Sciatic nerve (tissue), 2 donors: ENCODE results near the gene SLC8A3. TPM values are rescaled to one million over a fixed set of nuclear protein-coding genes. Genes with fewer than 3 reads are reported as not detected.

Experiments
- ATAC-seq: fragments of 200-7000 bp; cut with Tn5 transposase; one replicate; pipeline ENCODE4 v1.9.1; 2020; ENCODE audit warnings: mild to moderate bottlenecking, moderate library complexity
- DNase-seq: peaks from one replicate; pipeline ENCODE4 v3.0.0-alpha.2; 2020; ENCODE audit warnings: low spot score
- intact Hi-C: fragments of 100-400 bp; cut with DNase I; formaldehyde crosslinking; loops from one replicate; pipeline ENCODE4 v1.14.2; 2022
- total RNA-seq: library from RNA; stranded (reverse); fragmentation: NEBNext Ultra II Directional; extraction: Animal tissue kit (Norgen Biotek cat#: 25700); gene quantifications from one replicate; pipeline ENCODE4 v1.2.1, GENCODE V29; 2021
- donor health status: DM: no; HTN: no; CAD: no.
- donor health status: DM: no; HTN: no; CAD: no.

SLC8A3 gene
- total RNA-seq, 1 donor from 2014 or later: 0.53 TPM

GRCh38 chr14:70084226-70084625 is 104.5 kb downstream of the SLC8A3 start:
- no peak for DNase-seq
- ATAC-seq: no peak
- intact Hi-C loops: no loop called here

DNA sequence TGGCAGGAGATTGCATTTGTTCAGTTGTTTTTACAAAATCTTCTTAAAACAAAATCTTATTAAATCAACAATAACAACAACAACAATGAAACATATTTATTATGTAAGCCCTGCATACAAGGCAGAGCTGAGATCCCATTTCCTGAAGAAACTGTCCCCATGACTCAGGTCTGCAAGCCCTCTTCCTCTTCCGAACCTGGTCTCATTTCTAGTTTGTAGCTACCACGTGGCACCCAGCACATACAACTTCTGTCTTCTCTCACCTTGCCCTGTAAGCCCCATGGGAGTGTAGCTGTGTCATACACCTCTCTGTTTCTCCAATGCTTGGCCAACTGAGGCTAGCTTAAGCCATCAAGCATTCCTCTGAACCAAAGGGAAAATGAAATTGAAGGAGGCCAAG is 106.4 kb downstream of the SLC8A3 start:
- DNase-seq (no peak), ATAC-seq (no peak)
- intact Hi-C loops: no loop called here

- intact Hi-C loops: no loop called here
- ATAC-seq: no peak
Measured at GRCh38 chr14:70080076-70080475, 108.7 kb downstream of the SLC8A3 start.

DNA sequence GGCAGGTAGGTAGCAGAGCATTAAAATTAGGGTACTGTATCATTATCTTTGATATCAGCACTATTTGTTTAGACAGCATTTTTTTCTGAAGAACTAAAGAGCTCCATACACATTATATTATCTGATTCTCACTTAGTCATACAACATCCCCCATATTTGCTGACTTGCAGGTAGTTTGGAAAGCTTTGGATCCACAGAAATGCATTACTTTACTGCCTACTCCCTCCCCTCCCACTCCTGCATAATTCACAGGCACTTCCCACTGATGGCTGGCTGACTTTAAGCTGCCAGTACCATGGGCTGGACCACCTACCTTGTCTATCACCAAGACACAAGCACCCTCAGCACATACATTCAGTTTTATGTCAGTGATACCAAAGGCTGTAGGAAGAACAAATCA is 110.4 kb downstream of the SLC8A3 start:
- DNase-seq: no peak
- no peak for ATAC-seq
- intact Hi-C loops: no loop called here

More at GRCh38 chr14:70080076-70080475, 108.7 kb downstream of the SLC8A3 start:
- no peak for DNase-seq

DNA sequence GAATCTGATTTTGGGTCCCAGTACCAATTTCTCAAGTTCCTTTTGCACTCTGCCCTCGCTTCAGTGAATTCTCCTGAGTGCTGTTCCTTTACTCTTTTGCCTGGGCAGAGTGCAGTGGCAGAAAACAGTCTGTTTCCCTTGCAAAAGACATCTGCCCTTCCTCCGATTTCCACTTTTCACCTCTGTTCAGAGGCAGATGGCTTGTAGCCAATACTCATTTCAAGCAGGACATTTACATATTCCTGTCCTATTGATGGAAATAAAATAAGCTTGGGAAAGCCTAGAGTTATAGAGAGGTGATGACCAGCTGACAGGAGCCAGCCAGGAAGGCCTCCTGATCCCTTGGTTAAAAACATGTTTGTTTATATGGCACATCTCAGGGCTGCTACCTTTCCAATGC is 111.0 kb downstream of the SLC8A3 start:
- DNase-seq (no peak), ATAC-seq (no peak)
- intact Hi-C loops: no loop called here

GRCh38 chr14:70077005-70077404 is 111.7 kb downstream of the SLC8A3 start:
- intact Hi-C loops: no loop called here
- no peak for ATAC-seq

GRCh38 chr14:70073924-70074566 is 114.7 kb downstream of the SLC8A3 start:
- ATAC-seq: peak; percentile 68
- intact Hi-C loops: no loop called here
- peak; percentile 60 for DNase-seq

More at GRCh38 chr14:70077005-70077404, 111.7 kb downstream of the SLC8A3 start:
- DNase-seq: no peak

DNA sequence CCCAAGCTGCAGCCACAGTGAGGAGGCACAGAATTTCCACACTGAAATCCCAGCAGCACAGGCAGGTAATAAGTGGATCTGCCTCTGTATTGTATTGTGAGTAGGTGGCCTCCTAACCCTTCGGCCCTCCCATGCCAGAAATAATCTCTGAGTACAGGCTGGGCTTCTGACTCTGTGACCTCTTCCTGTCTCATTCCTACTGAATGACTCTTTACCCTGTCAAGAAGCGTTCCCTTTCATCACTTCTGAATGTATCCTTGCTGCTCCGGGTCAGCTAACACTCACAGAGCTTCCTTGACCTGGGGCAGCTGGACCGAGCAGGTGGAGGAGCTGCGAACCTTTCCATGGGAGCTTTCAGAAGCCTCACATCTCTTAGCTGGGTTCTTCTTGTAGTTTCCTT is 119.6 kb downstream of the SLC8A3 start:
- no peak for ATAC-seq
- no peak for DNase-seq
- intact Hi-C loops: no loop called here

GRCh38 chr14:70067810-70068209 is 120.9 kb downstream of the SLC8A3 start:
- no peak for DNase-seq
- no peak for ATAC-seq
- intact Hi-C loops: no loop called here

- ATAC-seq (no peak), DNase-seq (no peak)
- intact Hi-C loops: no loop called here
Measured at GRCh38 chr14:70064136-70064865, 124.5 kb downstream of the SLC8A3 start.

- intact Hi-C loops: no loop called here
- ATAC-seq: no peak
- DNase-seq: no peak
Measured at GRCh38 chr14:70061108-70061507, 127.6 kb downstream of the SLC8A3 start.

DNA sequence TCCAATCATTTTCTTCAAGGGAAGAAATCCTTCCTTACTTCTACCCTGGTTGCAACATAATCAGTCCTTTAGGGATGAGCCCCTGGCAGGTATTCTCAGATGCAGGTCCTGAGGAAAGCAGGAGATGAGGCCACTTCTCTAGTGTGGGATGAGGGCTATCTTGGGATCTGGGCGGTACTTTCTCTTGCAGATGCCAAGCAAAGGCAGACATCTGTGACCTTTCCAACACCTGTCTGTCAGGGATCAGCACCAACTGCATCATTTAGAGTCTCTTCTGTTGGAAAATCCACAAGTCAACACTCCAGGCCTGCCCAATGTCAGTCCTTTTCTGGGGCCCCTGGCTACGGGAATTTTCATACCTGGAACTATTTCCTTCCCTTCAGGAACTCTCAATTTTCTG is 129.2 kb downstream of the SLC8A3 start:
- ATAC-seq (no peak), DNase-seq (no peak)
- intact Hi-C loops: no loop called here

DNA sequence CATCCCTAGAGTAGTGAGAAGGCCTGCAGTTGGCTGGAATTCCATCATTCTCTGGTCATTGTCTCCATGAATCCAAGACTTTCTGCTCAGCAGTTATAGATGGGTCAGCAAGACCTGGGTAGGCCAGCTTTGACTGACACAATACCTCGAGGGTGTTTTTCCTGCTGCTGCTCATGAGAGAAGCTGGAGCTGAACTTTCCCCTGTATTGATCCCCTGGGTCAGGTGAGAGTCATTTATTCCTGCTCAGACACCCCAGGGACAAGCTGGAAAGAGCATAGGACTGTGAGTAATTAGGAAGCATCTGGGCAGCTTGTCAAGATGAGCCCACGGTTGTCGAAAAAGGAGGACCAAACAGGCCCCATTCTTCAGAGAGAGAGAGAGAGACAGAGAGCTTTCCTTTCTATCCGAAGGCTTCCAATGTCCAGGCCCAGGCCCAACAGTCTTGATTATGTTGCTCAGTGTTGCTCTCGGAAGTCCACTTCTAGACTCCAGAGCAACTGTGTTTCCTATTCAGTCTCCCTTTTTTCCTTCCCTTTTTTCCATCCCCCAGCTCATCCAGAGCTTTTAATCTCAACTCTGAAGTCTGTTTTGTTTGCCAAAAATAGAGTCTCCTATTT is 131.1 kb downstream of the SLC8A3 start:
- DNase-seq: no peak
- intact Hi-C loops: no loop called here
- ATAC-seq: no peak

DNA sequence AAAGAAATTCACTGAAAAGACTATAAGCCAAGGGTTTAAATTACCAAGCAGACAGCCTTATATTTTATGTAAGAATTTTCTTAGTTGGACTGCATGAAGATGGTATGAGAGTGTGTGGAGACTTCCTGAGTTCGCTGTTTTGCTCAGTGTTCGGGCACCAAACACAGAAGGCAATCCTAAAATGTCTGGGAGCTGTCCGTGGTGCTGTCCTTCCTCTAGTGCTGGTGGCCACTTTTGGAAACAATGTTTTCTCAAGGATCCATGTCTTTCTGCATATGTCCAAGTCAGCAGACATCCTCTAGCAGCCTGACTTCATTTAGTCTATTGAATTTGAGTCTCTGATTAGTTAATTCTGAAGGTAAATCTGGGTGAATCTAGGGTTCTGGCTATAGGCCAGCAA is 135.8 kb downstream of the SLC8A3 start:
- DNase-seq: no peak
- intact Hi-C loops: no loop called here
- no peak for ATAC-seq

DNA sequence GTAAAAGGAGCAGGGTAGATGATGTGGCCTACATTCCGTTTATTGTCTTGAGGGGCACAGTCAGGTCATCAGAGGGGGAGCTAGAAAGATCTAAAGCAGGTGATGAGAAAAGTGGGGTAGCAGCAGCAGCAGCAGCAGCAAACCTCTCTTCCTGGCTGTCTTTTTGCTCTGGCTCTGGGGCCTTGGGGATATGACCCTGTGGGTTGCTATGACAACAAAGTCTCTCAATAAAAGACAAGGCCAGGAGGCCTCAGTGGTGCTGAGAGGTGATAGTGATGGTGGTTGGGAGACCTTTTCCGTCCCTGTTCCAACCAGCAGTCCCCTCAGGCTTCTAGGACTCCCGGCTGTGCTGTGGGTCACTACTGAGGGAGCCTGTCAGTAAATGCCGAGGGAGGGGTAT is 138.6 kb downstream of the SLC8A3 start:
- ATAC-seq (no peak), DNase-seq (no peak)
- intact Hi-C loops: no loop called here

- intact Hi-C loops: no loop called here
- no peak for ATAC-seq
Measured at GRCh38 chr14:70049605-70050004, 139.1 kb downstream of the SLC8A3 start.

GRCh38 chr14:70048313-70048654 is 140.5 kb downstream of the SLC8A3 start:
- DNase-seq: no peak
- intact Hi-C loops: no loop called here
- no peak for ATAC-seq

More at GRCh38 chr14:70049605-70050004, 139.1 kb downstream of the SLC8A3 start:
- DNase-seq: no peak

DNA sequence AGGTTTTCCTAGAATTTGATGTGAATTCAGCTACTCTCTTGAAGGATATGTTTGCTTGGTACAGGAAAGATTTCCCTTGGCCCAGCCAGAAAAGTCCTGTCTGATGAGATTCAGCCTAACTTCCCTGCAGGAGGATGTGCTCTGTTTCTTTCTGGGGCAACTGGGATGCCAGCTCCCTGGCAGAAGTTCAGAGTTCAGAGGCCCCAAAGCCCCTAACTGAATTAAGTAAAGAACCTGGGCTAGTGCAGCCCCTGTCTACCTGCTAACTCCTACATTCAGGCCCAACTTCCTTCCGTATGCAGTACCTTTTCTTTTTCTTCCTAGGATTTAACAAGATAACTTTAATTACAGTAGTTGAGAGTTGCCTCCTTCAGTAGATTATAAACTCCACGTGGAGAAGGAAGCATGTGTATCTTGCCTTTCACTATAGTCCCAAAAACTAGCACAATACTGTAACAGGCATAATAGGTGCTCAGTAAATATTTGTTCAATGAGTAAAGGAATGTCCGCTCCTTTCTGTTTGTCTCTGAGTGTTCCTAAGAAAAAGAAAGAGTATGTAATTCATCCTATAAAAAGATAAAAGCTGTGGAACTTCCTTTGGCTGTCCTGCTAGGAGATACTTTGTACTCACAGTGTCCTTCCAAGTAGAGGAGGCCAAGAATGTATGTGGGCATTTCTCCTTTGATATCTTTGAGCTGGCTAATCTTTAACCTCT is 141.0 kb downstream of the SLC8A3 start:
- intact Hi-C loops: no loop called here
- DNase-seq: no peak
- no peak for ATAC-seq

DNA sequence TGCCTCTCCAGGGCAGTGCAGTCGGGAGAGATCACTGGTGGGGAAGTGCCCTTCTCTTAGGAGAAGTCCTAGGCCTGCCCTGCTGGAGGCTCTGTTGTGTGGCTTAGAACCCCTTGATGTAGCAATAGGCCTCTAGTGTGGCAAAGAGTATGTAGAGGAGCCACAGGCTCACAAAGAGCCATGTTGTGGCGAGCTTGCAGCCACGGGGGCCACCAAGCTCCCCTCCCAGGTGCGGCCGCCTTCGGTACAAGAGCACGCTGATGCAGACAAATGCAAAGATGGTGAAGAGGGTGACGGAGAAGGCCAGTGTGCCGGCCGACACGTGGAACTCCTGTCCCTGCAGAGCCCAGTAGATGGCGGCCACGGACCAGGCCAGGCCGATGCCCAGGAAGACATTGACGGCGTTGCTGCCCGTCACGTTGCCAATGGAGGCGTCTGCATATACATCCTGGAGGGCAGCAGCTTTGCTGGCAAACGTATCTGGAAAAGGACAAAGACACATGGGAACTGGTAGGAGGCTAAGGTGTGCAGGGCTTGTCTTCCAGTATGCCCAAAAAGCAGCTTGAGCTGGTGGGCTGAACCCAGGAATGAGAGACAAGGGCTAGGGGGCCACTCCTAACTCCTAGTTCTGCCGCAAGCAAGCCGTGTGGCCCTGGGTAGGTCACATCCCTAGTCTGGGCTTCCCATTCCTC is 142.8 kb downstream of the SLC8A3 start:
- intact Hi-C loops: no loop called here
- DNase-seq: peak; percentile 64

More for the DNA sequence above, 142.8 kb downstream of the SLC8A3 start:
- ATAC-seq: no peak
